Stimulated activated CD8-positive, alpha-beta memory T cell treated with anti-CD3 and anti-CD28 coated beads, Interleukin-12 subunit alpha, Interleukin-12 subunit beta, amount 100 ng/mL, for 24 hours (primary cell): Measurements from ENCODE around the gene AKT1S1.

ENCODE experiments used
- DNase-seq: peaks from one replicate; pipeline ENCODE4 v3.0.0-alpha.2; 2020; ENCODE audit errors: extremely low read depth

The AKT1S1 gene

DNA sequence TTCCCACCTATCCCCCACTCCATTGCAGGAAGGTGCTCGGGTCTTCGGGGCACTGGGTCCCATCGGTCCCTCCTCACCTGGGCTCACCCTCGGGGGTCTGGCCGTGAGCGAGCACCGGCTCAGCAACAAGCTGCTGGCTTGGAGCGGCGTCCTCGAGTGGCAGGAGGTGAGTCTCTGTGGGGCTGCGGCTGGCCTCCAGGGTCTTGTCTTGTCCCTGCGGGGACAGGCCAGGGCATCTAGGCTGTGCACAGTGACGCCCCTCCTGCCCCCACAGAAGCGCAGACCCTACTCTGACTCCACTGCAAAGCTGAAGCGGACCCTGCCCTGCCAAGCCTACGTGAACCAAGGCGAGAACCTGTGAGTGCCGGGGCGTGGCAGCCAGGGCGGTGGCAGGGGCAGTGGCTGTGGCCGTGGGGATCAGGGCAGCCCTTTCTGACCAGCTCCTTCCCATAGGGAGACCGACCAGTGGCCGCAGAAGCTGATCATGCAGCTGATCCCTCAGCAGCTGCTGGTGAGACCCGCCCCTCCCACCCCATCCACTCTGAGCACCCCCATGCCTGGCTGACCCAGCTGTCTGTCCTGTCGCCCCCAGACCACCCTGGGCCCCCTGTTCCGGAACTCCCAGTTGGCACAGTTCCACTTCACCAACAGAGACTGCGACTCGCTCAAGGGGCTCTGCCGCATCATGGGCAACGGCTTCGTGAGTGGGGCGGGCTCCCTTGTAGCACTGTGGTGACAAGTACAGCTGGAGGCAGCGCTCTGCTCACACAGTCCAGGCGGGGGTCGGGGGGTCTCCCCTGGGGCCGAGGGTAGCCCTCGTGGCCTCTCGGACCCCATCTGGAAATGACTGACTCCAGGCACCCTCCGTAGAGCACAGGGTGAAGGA, 22.5 kb downstream of the AKT1S1 start:
- no peak for DNase-seq

- no peak for DNase-seq
These were observed 23.2 kb downstream of the AKT1S1 start for GRCh38 chr19:49853852-49854377.

GRCh38 chr19:49852631-49853126, 24.5 kb downstream of the AKT1S1 start:
- DNase-seq, result no peak

- no peak for DNase-seq
These were observed 25.5 kb downstream of the AKT1S1 start for GRCh38 chr19:49851456-49852259.

DNA sequence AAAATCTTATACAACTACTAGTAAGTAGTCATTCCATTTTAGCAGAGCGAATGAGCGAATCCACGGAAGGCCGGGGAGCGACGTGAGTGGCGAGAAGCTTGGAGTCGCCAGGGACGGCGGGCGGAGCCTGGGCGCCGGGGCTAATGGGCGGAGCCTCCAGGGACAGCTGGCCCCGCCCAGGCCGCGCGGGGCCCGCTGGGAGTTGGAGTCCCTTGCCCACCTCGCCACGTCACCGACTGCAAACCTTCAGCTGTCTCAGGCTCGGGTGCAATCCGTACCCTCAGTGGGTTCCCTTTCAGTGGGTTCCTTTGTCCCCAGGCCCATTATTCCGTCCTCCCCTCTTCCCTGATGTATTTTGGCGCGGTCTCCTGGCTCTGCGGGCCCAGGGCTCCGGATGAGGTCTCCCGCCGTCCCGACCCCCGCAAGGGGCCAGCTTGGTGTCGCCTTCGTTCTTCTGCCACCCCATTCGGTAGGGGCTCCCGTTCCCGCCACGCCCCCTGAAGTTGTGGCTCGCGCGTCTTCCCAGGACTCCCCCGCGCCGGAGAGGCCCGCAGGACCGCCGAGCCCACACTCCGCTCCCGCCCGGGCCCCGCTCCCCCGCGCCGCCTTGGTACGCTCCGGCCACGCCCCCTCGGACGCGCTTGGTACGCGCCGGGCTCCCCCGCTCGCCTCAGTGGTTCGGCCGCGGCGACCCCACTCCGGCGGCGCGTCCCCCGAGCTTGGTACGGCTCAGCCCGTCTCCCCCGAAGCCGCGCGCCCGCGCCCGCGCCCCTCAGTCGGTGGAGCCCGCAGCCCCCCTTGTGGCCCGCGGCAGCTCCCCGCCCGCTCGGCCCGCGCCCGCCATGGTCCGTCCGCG, 26.4 kb downstream of the AKT1S1 start, which contains the start of gene PTOV1:
PTOV1 (plus strand) TSS at position 673 of the 856 bp plus-strand sequence.
- peak; percentile 76 for DNase-seq

DNA sequence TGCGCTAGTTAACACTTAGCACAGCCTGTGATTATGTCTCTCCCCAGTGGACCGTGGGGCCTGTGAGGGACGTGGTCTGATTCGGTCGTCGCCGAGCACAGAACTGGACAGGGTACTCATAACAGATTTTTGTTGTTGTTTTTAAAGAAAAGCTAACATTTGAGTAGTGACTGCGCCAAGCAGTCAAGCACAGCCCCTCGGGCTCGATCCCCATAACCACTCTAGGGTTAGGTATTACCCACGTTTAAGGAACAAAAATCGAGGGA, 27.0 kb downstream of the AKT1S1 start:
- no peak for DNase-seq

DNA sequence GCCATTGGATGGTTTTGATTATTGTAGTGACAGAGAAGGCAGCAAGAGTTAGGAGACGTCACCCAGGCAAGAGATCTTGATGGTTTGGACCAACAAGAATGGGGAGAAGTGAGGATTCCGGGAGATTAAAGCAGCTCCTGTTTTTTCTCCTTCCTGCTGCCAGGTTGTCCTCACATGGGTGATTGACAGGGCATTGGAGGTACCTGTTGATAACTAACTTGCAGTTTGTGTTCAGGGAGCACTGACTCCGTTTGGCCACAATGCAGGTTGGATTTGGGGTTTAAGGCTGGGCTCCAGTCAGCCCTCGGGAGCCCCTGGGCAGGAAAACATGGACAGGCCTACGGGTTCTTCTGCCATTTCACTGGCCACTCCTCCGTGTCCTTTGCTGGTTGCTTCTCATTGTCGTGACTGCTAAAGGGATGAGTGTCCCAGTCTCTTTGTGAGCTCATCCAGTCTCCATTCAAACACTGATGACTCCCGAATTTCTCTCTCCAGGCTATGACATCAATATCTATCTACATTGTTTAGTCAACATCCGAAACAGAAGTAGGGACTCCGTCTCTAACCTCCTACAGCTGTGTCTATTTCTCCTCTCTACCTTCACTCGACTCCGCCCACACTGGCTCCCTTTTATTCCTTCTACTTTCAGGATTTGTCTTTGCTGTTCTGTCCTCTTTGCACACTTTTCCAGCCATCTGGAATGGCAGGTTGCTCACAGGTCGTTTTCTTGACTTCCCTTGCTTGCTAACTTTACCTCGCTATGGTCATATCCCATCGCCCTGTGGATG, 27.5 kb downstream of the AKT1S1 start:
- no peak for DNase-seq

- no peak for DNase-seq
These were observed 28.2 kb downstream of the AKT1S1 start for GRCh38 chr19:49848938-49849337.

DNA sequence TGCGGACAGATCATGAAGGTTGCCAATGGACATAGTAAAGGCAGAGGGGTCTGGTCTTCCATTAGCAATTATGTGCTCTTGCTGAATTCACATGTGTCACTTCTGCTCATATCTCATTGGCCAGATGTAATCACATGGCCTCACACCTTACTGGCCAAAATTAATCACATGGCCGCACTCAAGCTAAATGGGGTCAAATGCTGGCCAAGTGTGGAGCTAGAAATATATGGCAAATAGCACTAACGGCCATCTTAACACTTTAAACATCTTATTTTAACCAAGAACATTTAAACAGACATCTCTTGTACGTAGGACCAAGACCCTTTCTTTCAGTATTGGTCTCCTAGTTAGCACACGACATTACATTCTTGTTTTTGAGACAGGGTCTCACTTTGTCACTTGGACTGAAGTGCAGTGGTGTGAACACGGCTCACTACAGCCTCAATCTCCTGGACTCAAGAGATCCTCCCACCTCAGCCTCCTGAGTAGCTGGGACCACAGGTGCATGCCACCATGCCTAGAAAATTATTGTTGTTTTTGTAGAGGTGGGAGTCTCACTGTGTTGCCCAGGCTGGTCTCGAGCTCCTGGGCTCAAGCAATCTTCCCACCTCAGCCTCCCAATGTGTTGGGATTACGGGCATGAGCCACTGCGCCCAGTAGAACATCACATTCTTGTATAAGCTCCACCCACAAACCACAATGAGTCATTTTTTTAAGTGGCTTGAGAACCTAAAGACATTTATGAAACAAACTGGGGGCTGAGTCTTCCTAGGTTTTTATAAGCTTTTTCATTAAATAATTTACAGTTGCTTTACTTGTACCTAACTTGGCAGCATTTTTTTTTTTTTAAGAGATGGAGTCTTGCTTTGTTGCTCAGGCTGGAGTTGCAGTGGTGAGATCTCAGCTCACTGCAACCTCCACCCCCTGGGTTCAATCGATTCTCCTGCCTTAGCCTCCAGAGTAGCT, 29.1 kb downstream of the AKT1S1 start:
- DNase-seq, result no peak

DNA sequence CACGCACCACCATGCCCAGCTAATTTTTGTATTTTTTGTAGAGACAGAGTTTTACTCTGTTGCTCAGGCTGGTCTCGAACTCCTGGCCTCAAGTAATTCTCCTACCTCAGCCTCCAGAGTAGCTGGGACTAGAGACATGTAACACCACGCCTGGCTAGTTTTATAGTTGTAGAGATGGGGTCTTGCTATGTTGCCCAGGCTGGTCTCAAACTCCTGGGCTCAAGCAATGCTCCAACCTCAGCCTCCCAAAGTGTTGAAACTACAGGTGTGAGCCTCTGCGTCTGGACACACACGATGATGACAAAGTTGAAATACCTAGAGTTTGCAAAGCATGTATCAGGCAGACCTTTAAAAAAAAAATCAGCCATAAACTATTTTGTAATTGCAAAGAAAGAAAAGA, 30.7 kb downstream of the AKT1S1 start:
- DNase-seq, result no peak

DNA sequence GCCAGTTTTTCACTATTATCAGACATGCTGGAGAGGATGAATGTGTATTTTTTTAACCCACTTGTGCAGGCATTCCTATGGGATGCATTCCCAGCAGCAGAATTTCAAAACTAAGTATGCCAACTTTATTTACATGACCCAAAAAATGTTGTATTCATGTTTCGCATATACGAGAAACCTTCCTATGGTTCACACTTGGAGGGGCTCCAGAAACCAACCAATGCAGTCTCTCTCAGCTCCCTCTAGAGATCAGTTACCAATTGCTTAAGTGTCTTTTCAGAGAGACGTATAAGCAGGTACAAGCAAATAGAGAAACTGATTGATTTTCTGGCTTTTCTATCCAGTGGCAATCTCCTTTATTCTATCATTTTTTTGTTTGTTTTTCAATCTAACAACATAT, 31.7 kb downstream of the AKT1S1 start:
- no peak for DNase-seq

- DNase-seq, result no peak
These were observed 32.7 kb downstream of the AKT1S1 start for GRCh38 chr19:49844138-49845095.

GRCh38 chr19:49843265-49843664, 33.9 kb downstream of the AKT1S1 start:
- DNase-seq, result no peak

GRCh38 chr19:49840736-49841249, 36.4 kb downstream of the AKT1S1 start:
- no peak for DNase-seq

GRCh38 chr19:49840321-49840720, 36.8 kb downstream of the AKT1S1 start:
- no peak for DNase-seq

- DNase-seq, result no peak
These were observed 37.4 kb downstream of the AKT1S1 start for GRCh38 chr19:49839713-49840112.

- DNase-seq, result no peak
These were observed 38.1 kb downstream of the AKT1S1 start for GRCh38 chr19:49838885-49839588.

GRCh38 chr19:49837425-49837824, 39.7 kb downstream of the AKT1S1 start:
- DNase-seq, result no peak
